Embryonic facial prominence (tissue), 1 donor: ENCODE results near the gene PDZRN4.
"Not testable (repeated sequence)": the region's sequence is repeated elsewhere in the genome, so short reads cannot be mapped to it uniquely, and the experiment has no call there.

Source experiments
- DNase-seq: peaks from one replicate; pipeline ENCODE4 v3.0.0-alpha.2; 2016; ENCODE audit errors: extremely low spot score

PDZRN4 gene

DNA sequence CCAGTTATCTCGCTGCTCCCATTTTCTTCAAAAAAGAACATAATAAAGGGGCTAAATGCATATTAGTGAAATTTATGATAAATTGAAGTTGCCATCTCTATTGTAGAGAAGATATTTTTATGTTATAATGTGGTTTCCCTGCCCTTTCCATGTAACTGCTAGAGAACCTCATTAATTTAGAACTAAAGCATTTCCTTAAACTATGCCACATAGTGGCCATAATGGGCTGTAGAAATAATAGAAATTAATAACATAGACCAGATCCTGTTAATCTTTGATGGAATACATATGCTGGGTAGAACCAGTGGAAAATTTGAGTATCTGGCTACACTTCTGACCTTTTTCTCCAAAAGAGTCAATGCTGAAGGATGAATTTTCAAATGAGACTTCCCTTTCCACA is 376.7 kb downstream of the PDZRN4 start:
- no peak for DNase-seq

DNA sequence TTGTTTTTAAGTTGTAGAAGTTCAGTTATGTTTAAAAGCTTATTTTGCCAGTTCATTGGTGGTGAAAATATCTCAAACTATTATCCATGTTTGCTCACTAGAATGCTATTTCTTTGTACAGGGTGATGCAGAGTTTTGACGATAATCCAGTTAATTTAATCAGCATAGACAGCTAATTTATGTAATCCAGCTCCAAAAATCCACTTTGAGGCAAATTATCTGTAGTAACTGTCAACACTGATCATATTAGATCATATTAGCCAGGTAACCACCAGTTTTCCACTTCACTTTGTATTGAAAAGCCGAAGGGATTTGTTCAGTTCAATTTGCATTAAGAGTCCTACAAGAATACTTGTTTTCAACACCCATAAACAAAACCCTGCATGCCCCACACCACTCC is 378.6 kb downstream of the PDZRN4 start:
- no peak for DNase-seq

DNA sequence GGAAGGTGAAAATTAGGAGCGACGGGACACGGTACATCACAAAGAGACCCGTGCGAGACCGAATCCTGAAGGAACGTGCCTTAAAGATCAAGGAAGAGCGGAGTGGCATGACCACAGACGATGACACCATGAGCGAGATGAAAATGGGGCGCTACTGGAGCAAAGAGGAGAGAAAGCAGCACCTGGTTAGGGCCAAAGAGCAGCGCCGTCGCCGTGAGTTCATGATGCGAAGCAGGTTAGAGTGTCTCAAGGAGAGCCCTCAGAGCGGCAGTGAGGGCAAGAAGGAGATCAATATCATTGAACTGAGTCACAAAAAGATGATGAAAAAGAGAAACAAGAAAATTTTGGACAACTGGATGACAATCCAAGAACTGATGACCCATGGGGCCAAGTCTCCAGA is 385.3 kb downstream of the PDZRN4 start:
- DNase-seq, result no peak

DNA sequence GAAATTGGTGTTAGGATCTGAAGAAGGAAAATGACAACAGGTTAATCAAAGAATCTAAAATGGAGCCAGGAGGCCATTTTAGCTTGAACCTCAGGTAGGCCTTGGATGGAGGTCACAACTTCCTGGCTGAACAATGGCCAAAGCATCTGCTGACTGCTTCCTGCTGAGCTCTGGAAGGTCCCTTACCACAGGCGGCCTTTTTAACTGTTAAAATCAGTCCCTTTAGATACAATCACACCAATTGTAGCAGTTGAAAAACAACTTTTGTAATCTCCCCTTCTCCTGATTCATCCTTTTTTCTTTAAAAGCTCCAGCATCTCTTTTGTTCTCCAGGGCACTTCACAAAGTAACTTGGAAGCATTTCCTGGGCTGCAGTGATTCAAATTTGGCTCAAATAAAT is 388.8 kb downstream of the PDZRN4 start:
- no peak for DNase-seq

DNA sequence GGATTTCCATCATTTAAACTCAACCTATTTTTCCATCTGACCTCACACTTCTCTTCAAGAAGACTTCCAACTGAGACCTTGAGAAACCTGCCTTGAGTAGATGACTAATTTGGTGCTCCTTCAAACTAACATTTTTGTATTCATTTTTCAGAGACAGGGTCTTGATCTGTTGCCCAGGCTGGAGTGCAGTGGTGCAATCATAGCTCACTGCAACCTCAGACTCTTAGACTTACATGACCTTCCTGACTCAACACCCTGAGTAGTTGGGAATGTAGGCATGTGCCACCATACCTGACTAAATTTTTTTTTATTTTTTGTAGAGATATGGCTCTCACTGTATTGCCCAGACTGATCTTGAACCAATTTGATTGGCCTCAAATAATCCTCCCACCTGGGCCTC is 389.9 kb downstream of the PDZRN4 start:
- DNase-seq, result no peak

DNA sequence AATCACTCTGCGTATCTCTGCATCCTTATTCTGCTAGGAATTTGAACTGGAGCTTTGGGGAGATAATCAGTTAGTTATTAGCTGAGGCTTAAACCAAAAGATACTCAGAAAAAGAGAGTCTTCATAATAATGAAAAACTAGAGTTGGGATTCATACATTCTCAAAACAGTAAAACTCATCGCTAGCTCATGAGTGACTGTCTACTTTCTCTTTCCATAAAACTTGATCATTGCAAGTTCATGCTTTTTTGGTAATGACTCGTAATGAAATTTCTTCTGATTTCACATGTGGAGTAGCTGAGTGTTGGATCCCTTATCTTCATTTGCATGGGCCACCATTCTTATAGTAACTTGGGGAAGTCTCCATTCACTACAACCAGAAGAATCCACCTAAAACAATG is 397.7 kb downstream of the PDZRN4 start:
- DNase-seq, result no peak

DNA sequence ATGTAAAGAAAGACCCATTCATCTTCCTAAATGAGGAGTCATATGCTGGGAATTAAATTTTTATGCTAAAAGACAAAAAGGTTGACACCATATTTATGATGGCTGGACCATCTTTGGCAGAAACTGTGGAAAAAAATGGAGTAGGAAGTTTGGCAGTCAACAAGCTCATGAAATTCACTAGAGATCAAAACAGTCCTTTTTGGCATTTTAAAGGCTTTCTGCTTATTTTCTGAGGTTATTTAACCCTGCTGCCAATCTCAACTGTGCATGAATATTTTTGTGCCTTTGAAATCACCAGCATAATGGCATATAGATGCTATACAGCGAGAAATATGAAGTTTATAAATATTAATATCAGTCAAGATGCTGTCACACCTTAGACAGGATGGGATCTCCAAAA is 399.5 kb downstream of the PDZRN4 start:
- no peak for DNase-seq

DNA sequence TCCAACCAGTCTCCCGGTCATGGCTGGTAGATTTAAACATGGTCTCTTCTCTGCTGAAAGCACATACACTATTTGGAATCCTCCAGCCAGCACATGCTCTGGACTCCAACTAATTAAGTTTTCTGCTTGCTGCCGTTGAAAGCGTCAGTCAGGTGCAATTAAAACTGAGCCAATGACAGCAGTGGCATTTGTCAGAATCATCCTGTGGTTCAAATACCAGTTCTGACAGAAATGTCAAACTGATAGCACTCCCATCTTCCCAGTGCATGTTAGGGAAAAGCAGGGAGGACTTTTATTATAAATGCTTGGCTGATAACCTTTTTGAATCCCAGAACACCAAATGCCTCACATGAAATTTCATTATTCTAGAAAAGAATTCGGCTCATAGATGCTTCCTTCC is 401.8 kb downstream of the PDZRN4 start:
- DNase-seq, result no peak

DNA sequence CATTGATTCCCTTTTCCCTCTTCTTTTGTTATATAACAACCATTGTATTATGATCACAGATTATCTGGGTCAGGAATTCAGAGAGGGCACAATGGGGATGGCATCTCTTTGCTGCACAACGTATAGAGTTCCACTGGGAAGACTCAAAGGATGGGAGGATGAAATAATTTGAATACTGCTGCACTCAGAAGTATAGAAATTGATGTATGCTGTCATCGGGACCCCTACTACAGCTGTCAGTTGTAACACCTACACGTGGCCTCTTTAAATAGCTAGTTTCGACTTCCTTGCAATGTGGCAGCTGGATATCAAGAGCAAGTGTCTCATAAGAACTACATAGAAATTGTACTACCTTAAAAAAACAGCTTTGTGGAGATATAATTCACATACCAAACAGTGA is 408.1 kb downstream of the PDZRN4 start:
- no peak for DNase-seq

DNA sequence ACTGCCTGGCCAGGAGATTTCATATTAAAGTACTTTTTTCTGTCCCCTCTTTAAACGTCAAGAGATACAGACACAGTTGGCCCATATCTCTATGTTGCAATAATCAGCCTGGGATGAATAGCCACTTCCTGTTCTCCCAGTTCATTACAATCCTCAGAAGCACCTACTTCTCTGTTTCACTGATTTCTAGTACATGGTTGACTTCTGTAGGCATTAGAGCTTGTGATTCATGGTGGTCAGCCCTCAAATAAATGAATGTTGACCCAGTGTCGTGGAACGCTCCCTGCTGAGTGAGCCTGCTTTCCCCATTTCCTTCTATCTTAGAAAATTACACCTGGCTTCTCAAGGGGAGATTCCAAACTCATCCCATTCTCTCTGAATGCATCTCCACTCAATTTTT is 416.7 kb downstream of the PDZRN4 start:
- no peak for DNase-seq

DNA sequence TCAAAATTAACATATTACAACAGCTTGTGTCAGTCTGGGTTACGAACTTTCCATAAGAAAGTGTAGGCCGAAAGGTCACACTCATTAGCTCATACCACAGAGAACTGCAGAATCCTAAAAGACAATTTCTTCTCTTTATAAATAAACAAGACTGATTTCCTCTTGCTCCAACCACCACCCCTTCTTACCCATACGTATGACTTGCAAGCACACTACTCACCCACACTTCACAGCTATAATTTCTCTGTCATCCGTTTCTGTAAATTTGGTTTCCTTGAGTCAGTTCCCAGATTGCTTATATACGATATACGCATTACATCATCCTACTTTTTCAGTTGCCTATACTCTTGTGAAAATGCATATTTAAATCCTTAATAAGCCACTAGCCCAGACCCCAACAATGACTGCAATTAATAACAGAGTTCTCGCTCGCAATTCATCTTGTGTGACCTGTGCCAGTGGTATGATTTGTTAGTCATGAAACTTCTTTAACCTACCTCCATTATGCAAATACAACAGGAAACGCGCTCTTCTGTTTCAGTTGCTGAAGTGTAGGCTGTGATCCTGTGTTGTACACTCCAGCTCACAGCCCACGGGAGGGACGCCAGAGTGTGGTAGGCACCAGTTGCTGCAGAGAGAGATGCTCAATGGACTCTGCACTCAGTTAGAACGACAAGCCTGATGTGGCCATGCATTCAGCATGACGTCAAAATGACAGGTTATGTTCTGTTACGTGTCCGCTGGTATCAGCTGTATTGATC is 417.6 kb downstream of the PDZRN4 start:
- DNase-seq, result no peak

DNA sequence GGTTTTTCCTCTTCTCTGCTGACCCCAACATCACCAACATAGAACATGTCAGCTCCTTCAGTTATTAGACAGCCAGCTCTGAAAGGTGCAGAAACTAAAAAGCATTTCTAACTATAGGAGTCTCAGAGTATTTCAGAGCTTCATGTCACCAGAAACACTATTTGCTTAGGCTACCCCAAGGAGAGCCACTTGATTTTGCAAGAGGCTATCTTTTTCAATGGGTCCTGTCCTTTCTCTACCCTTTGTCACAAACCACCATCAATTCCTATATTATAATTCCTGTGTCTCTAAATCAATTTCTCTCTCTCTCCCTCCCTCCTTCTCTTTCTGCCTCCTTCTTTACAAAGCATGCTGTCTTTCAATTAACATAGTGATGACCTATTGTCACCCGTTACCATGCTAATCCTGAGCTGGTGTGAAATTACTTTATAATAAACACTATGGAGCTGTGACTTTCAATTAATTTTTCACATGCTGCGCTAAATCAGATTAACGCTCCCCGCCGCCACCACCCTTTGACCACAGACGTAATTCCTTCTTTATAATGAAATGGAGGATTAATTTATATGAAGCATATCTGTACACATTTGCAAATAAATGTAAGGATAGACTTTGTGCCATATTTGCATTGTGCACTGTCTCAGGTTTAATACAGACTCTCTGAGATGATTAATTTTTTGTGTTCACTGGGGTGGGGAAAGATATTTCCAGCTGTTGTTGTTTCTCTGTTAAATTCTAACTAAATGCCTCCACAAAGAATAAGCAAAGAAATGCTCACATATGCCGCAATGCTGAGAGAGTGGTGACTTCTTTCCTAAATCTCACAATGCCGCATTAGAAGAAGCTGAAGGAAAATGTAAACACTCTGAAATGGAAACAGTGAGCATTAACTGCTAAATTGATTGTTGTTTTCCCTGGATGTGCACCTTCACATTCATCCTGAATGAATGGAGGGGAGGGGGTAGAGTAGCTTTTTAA is 418.6 kb downstream of the PDZRN4 start:
- DNase-seq, result no peak

DNA sequence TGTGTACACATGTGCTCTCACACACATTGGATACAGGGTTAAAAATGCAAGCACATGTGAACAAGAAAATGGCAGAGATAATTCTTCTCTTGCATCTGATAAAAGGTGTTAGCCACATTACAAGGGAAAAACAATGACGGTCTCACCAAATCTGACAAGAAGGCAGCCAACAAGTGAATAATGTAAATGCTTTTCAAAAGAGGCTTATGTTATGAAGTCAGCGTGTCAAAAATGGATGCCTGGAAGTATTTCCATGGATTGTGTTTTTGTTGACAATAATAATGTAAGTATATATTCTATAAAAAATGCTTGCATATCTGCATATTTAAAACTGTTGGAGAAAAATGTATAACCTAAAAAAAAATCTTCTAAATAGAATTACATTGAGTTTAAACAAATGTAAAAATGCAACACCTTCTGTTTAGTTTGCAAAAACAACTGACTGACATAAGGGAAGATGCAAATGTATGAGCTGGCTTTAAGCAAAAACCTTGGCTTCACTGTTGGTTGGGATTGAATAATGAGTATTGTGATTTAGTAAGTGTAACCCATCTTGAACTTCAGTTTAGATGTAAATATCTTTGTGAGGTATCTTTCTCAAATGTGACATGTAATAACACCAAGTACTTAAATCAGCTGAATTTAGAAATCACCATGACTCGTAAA is 424.9 kb downstream of the PDZRN4 start:
- DNase-seq, result no peak

DNA sequence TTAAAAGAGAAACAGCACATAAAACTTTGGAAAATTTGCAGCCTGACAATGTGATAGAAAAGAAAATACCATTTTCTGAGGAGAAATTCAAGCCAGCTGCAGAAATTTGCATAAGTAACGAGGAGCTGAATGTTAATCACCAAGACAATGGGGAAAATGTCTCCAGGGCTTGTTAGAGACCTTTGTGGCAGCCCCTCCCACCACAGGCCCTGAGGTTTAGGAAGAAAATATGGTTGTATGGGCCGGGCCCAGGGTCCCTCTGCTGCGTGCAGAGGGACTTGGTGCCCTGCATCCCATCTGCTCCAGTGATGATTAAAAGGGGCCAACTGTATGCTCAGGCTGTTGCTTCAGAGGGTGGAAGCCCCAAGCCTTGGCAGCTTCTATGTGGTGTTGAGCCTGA is 427.1 kb downstream of the PDZRN4 start:
- DNase-seq, result not testable (repeated sequence)

DNA sequence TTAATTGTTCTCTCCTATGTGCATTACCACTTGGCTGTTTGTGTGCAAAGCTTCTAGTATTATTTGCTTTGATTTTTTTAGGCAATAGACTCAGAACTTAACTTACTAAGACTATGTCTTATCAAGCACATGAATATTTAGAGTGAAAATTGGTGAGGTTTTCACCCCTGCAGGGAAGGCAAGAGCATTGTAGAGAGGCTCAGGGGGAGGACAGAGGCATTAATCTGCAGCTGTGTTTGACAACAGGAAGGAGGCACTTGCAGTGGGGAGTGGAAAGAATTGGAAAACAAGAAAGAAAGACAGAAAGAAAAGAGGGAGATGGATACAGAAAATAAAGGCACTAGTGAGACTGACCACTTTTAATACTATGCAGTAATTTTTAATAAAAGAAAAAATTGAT is 431.6 kb downstream of the PDZRN4 start:
- no peak for DNase-seq

DNA sequence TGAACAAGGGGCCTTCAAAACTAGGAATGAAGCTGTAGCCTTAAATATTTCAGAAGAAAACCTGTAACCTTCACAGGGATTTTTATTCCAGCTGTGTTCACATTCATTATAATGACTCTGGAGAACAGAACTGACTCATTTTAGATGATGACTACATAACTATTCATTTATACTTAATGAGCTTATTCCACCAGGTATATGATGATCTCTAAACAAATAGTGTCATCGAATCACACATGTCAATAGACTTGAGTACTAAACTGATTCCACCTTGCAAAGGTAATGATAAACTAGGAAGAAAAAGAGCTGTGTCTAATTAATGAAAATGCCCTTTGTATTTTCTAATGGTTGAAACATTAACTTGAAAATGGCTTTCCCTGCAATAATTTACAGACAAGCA is 433.2 kb downstream of the PDZRN4 start:
- no peak for DNase-seq
